NOMO-1 treated with DMSO at 0.1 percent for 48 hours (cell line): Measurements from ENCODE around the gene MRPS11.
"Not testable (repeated sequence)": the region's sequence is repeated elsewhere in the genome, so short reads cannot be mapped to it uniquely, and the experiment has no call there.

Experiments
- DNase-seq: peaks from one replicate; lab custom pipeline; 2025; ENCODE audit not compliant: unreplicated experiment; lab: John Stamatoyannopoulos, UW

MRPS11 gene

GRCh38 chr15:88467073-88467934 is at the start of gene MRPS11, which contains the start of gene MRPL46:
Gene MRPS11 (plus strand): TSS chr15:88467708. CDS start chr15:88467718, 10 bp downstream.
Gene MRPL46 (minus strand): TSS chr15:88467388. CDS start chr15:88467377, 11 bp downstream.
- DNase-seq, result peak; percentile 88

GRCh38 chr15:88419830-88420229 is 47.7 kb upstream of the MRPS11 start:
- DNase-seq, result no peak

- DNase-seq, result no peak
Measured at GRCh38 chr15:88423331-88423730, 44.2 kb upstream of the MRPS11 start.

- DNase-seq, result no peak
Measured at GRCh38 chr15:88426304-88426703, 41.2 kb upstream of the MRPS11 start.

GRCh38 chr15:88428053-88428452 is 39.5 kb upstream of the MRPS11 start:
- DNase-seq, result no peak

GRCh38 chr15:88428805-88429605 is 38.5 kb upstream of the MRPS11 start:
- no peak for DNase-seq

- no peak for DNase-seq
Measured at GRCh38 chr15:88430051-88430450, 37.5 kb upstream of the MRPS11 start.

- no peak for DNase-seq
Measured at GRCh38 chr15:88431441-88431840, 36.1 kb upstream of the MRPS11 start.

- no peak for DNase-seq
Measured at GRCh38 chr15:88433046-88433685, 34.3 kb upstream of the MRPS11 start.

- not testable (repeated sequence) for DNase-seq
Measured at GRCh38 chr15:88434106-88434505, 33.4 kb upstream of the MRPS11 start.

- no peak for DNase-seq
Measured at GRCh38 chr15:88438181-88438580, 29.3 kb upstream of the MRPS11 start.

GRCh38 chr15:88440021-88440420 is 27.5 kb upstream of the MRPS11 start:
- DNase-seq, result no peak

GRCh38 chr15:88441076-88441730 is 26.3 kb upstream of the MRPS11 start:
- no peak for DNase-seq

- no peak for DNase-seq
Measured at GRCh38 chr15:88447206-88447605, 20.3 kb upstream of the MRPS11 start.

GRCh38 chr15:88447741-88448140 is 19.8 kb upstream of the MRPS11 start:
- DNase-seq, result no peak

- no peak for DNase-seq
Measured at GRCh38 chr15:88448991-88449461, 18.5 kb upstream of the MRPS11 start.

GRCh38 chr15:88449581-88449980 is 17.9 kb upstream of the MRPS11 start:
- no peak for DNase-seq

- peak; percentile 56 for DNase-seq
Measured at GRCh38 chr15:88450125-88450798, 17.2 kb upstream of the MRPS11 start.

- DNase-seq, result no peak
Measured at GRCh38 chr15:88453651-88454050, 13.9 kb upstream of the MRPS11 start.

GRCh38 chr15:88454236-88454635 is 13.3 kb upstream of the MRPS11 start:
- peak; percentile 26 for DNase-seq
